ENCODE data around the gene PCDHGB3. TPM values are rescaled to one million over a fixed set of nuclear protein-coding genes. Genes with fewer than 3 reads are reported as not detected.
"Not testable (repeated sequence)": the region's sequence is repeated elsewhere in the genome, so short reads cannot be mapped to it uniquely, and the experiment has no call there.

PCDHGB3 gene
- polyA plus RNA-seq, 1 donor from 2014 or later = not detected

DNA sequence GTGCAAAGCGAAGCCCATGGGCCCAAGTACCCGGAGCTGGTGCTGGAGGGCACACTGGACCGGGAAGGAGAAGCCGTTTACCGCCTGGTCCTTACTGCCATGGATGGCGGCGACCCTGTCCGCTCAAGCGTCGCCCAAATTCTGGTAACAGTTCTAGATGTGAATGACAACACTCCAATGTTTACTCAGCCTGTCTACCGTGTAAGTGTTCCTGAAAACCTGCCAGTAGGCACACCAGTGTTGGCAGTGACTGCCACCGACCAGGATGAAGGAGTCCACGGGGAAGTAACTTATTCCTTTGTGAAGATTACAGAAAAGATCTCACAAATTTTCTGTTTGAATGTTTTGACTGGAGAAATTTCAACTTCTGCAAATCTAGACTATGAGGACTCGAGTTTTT is 4.6 kb downstream of the PCDHGB3 start:
- Histone ChIP-seq H3K9ac (ENCODE audit: low read length) (no peak overlapping the region), H4K20me1 (ENCODE audit: insufficient read depth) (no peaks in the 10 kb centered on the region), H3K27ac (ENCODE audit: low read length) (no peak overlapping the region), H3K9me3 (ENCODE audit: low read length) (peaks cover 35% of the 10 kb centered on the region), H3F3A (ENCODE audit: insufficient read depth, low read length, poor library complexity, severe bottlenecking) (no peaks in the 10 kb centered on the region), H2AFZ (ENCODE audit: low read depth, low read length) (no peak overlapping the region), H3K9me2 (ENCODE audit: insufficient read depth, low read length) (no peaks in the 10 kb centered on the region), H3K27me3 (ENCODE audit: insufficient read depth, low read depth, low read length) (no peaks in the 10 kb centered on the region), H3K36me3 (ENCODE audit: insufficient read depth, low read length) (no peaks in the 10 kb centered on the region), H3K4me2 (ENCODE audit: low read length) (no peak overlapping the region), H3K79me2 (replicated peaks; ENCODE audit: insufficient read depth, low read length) (no peaks in the 10 kb centered on the region), H3K4me3 (ENCODE audit: low read length) (no peak overlapping the region)
- no peak for TF ChIP-seq RAD21 (conservative IDR thresholded peaks at IDR 0.05)
- TF ChIP-seq MXI1 (conservative IDR thresholded peaks at IDR 0.05; ENCODE audit: poor library complexity, severe bottlenecking) = no peak

- not testable (repeated sequence) for H3K36me3 ChIP-seq (ENCODE audit: insufficient read depth, low read length); H3K4me2 ChIP-seq (ENCODE audit: low read length); H4K20me1 ChIP-seq (ENCODE audit: insufficient read depth); H3K9ac ChIP-seq (ENCODE audit: low read length); H3K4me3 ChIP-seq (ENCODE audit: low read length); H3K79me2 ChIP-seq (replicated peaks; ENCODE audit: insufficient read depth, low read length); H3K27me3 ChIP-seq (ENCODE audit: insufficient read depth, low read depth, low read length); H3K27ac ChIP-seq (ENCODE audit: low read length); H3K9me2 ChIP-seq (ENCODE audit: insufficient read depth, low read length); H3F3A ChIP-seq (ENCODE audit: insufficient read depth, low read length, poor library complexity, severe bottlenecking); H2AFZ ChIP-seq (ENCODE audit: low read depth, low read length)
- peaks cover 31% of the 10 kb centered on the region for H3K9me3 ChIP-seq (ENCODE audit: low read length)
Measured at GRCh38 chr5:141375444-141376155, 5.6 kb downstream of the PCDHGB3 start.

DNA sequence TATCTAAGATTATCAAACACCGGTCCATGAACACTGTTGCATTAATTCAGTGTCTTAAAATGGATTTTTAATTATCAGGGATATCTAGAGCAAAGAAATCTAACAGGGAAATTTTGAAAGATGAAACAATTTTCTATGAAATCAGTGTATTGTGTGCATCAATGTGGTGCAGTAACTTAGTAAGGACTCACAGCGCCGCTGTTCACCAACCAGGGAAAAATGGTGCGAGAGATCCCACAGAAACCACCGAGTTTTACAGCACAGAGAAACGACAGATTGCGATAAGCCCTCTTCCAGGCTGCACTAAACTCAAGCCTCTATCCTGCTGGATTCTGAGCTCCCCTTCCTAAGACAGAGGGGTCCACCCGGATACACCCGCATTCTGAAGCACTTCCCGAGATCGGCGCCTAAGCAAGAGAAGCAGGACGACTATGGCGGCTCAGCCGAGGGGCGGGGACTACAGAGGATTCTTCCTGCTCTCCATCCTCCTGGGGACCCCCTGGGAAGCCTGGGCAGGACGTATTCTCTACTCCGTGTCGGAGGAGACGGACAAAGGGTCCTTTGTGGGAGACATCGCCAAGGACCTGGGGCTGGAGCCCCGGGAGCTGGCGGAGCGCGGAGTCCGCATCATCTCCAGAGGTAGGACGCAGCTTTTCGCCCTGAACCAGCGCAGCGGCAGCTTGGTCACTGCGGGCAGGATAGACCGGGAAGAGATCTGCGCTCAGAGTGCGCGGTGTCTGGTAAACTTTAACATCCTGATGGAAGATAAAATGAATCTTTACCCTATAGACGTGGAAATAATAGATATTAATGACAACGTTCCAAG is 12.6 kb downstream of the PCDHGB3 start, which contains the start of gene PCDHGA7:
Gene PCDHGA7 (plus strand): TSS at position 274 of the 826 bp plus-strand sequence. CDS start 158 bp downstream, at position 432.
- Histone ChIP-seq H3K79me2 (replicated peaks; ENCODE audit: insufficient read depth, low read length) (no peaks in the 10 kb centered on the region), H2AFZ (ENCODE audit: low read depth, low read length) (no peak within 1 kb of the TSS), H3K9me2 (ENCODE audit: insufficient read depth, low read length) (no peaks in the 10 kb centered on the region), H4K20me1 (ENCODE audit: insufficient read depth) (no peaks in the 10 kb centered on the region), H3K27me3 (ENCODE audit: insufficient read depth, low read depth, low read length) (no peaks in the 10 kb centered on the region), H3K4me3 (ENCODE audit: low read length) (no peak within 1 kb of the TSS), H3K9ac (ENCODE audit: low read length) (no peak within 1 kb of the TSS), H3K4me2 (ENCODE audit: low read length) (no peak within 1 kb of the TSS), H3K36me3 (ENCODE audit: insufficient read depth, low read length) (no peaks in the 10 kb centered on the region), H3F3A (ENCODE audit: insufficient read depth, low read length, poor library complexity, severe bottlenecking) (no peaks in the 10 kb centered on the region), H3K27ac (ENCODE audit: low read length) (no peak within 1 kb of the TSS), H3K9me3 (ENCODE audit: low read length) (peaks cover 22% of the 10 kb centered on the region)
- TF ChIP-seq RAD21 (conservative IDR thresholded peaks at IDR 0.05) (no peak), TAF1 (IDR thresholded peaks at IDR 0.05; ENCODE audit: low read depth) (no peak), SMC3 (conservative IDR thresholded peaks at IDR 0.05; ENCODE audit: poor library complexity) (no peak), REST (IDR thresholded peaks at IDR 0.05; ENCODE audit: borderline replicate concordance) (no peak), EZH2 (IDR thresholded peaks at IDR 0.05; ENCODE audit: borderline replicate concordance, insufficient read depth, low read length, poor library complexity, severe bottlenecking) (no peak), EP300 (conservative IDR thresholded peaks at IDR 0.05; ENCODE audit: poor library complexity, severe bottlenecking) (no peak), POLR2AphosphoS5 (IDR thresholded peaks at IDR 0.05) (no peak)
- TF ChIP-seq, protein P1, sequence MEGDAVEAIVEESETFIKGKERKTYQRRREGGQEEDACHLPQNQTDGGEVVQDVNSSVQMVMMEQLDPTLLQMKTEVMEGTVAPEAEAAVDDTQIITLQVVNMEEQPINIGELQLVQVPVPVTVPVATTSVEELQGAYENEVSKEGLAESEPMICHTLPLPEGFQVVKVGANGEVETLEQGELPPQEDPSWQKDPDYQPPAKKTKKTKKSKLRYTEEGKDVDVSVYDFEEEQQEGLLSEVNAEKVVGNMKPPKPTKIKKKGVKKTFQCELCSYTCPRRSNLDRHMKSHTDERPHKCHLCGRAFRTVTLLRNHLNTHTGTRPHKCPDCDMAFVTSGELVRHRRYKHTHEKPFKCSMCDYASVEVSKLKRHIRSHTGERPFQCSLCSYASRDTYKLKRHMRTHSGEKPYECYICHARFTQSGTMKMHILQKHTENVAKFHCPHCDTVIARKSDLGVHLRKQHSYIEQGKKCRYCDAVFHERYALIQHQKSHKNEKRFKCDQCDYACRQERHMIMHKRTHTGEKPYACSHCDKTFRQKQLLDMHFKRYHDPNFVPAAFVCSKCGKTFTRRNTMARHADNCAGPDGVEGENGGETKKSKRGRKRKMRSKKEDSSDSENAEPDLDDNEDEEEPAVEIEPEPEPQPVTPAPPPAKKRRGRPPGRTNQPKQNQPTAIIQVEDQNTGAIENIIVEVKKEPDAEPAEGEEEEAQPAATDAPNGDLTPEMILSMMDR (IDR thresholded peaks at IDR 0.05; ENCODE audit: poor library complexity, severe bottlenecking) = no peak

All from neural cell (in vitro differentiated cells).